Heart left ventricle (tissue), 16 donors: ENCODE results near the gene PTGES3L. TPM values are rescaled to one million over a fixed set of nuclear protein-coding genes. Genes with fewer than 3 reads are reported as not detected.

Source experiments
- ATAC-seq, 4 donors: fragments of 200-7000 bp; cut with Tn5 transposase; one replicate each; pipeline ENCODE4 v1.9.1; 2020 to 2022; ENCODE audit warnings: moderate library complexity in 4 of 4, mild to moderate bottlenecking in 3 of 4, moderate number of reproducible peaks in 1 of 4
- DNase-seq, 5 donors: peaks; one replicate each; pipeline ENCODE4 v3.0.0-alpha.2; 2020
- H3K27ac ChIP-seq, 12 donors: fragments of 200-600 bp; sonication (generic) in 4 of 12; one replicate each; pipeline versions ENCODE4 v1.5.0 to v1.8.0; 2016 to 2022; ENCODE audit warnings: mild to moderate bottlenecking in 2 of 12
- H3K27me3 ChIP-seq, 9 donors: fragments of 200-600 bp; sonication (generic) in 2 of 9; one replicate each; pipeline versions ENCODE4 v1.5.1 to v1.8.0; 2016 to 2022; ENCODE audit warnings: mild to moderate bottlenecking in 3 of 9
- H3K36me3 ChIP-seq, 9 donors: fragments of 200-600 bp; sonication (generic) in 2 of 9; one replicate each; pipeline versions ENCODE4 v1.5.0 to v1.8.0; 2018 to 2022; ENCODE audit warnings: mild to moderate bottlenecking in 2 of 9
- H3K4me1 ChIP-seq, 12 donors: fragments of 200-600 bp; sonication (generic) in 4 of 12; one replicate each; pipeline versions ENCODE4 v1.5.0 to v1.8.0; 2016 to 2022; ENCODE audit warnings: mild to moderate bottlenecking in 3 of 12
- H3K4me3 ChIP-seq, 12 donors: fragments of 200-600 bp; sonication (generic) in 4 of 12; one replicate each; pipeline versions ENCODE4 v1.5.0 to v1.8.0; 2017 to 2022; ENCODE audit warnings: mild to moderate bottlenecking in 9 of 12, moderate library complexity in 4 of 12
- H3K9me3 ChIP-seq, 12 donors: fragments of 200-600 bp; sonication (generic) in 4 of 12; one replicate each; pipeline versions ENCODE4 v1.5.0 to v1.8.0; 2016 to 2022; ENCODE audit warnings: mild to moderate bottlenecking in 1 of 12
- POLR2A ChIP-seq, 2 donors: fragments of 450-650 bp; IDR thresholded peaks; one replicate each; pipeline ENCODE4 v1.6.1; 2017; ENCODE audit warnings: antibody characterized with exemption in 2 of 2, mild to moderate bottlenecking in 2 of 2, moderate library complexity in 2 of 2
- WGBS, 4 donors: extraction: QIAGEN DNeasy Blood & Tissue Kit in 2 of 4; methylation state at CpG; one replicate each; pipeline versions ENCODE4 v1.1.5 to v1.1.7; 2013 to 2018; 5-methylcytosine and 5-hydroxymethylcytosine counted together
- intact Hi-C, 10 donors: fragments of 100-400 bp; cut with DNase I; formaldehyde crosslinking; loops; one replicate each; pipeline versions ENCODE4 v1.11.1 to v1.14.2; 2022
- polyA plus RNA-seq, 2 donors: library from polyadenylated mRNA; stranded (reverse); fragments of 200-250 nt; gene quantifications; one replicate each; pipeline ENCODE4 v1.2.3, GENCODE V29; 2013
- total RNA-seq, 9 donors: library from RNA; depleted of rRNA in 2 of 9; stranded (reverse); fragments of >200 nt in 2 of 9; fragmentation: NEBNext Ultra II Directional in 3 of 9; extraction: Animal tissue kit (Norgen Biotek cat#: 25700) in 3 of 9; gene quantifications; one replicate each; pipeline versions ENCODE4 v1.1.0 to v1.2.4, GENCODE V29; 2016 to 2023
- TF ChIP-seq, protein P1 (sequence below), 12 donors: fragments of 200-600 bp; sonication (generic) in 4 of 12; IDR thresholded peaks; one replicate each; pipeline versions ENCODE4 v1.5.0 to v1.8.0; 2018 to 2022; ENCODE audit warnings: antibody characterized with exemption in 12 of 12, mild to moderate bottlenecking in 5 of 12
- donor health status: ischemic (EF 13 %, LVEDD 7.1; RV severe dilation, severe dysfunction).
- donor health status: healthy with polysubstance abuse.
- donor health status: DM: no; HTN: yes; CAD: no.
- donor health status: DM: no; HTN: no; CAD: no.
- donor health status: ischemic (EF 25% LVEDD 6.9; RV normal size, moderate dysfunction).
- donor health status: ischemic (EF 25% LVEDD 5.7; RV mildly dilated, moderate dysfunction).
- donor health status: healthy.
- donor health status: DM: yes; HTN: yes; CAD: no.
- donor health status: ischemic (EF 35%, LVEDD 5.7; RV mildly dilated, moderate dysfunction).
- donor health status: nonischemic (EF 11% LVEDD 7.7; RV severe dilation, severe dysfunction).
- donor health status: DM: yes; HTN: yes; CAD: no.
- donor health status: PGD.
- donor health status: ischemic (EF 29% LVEDD 5.4; RV normal size, mild dysfunction).
- donor health status: nonischemic (EF 23%, LVEDD 6.1; RV moderate dilation, normal function).

The PTGES3L gene
- total and polyA plus RNA-seq, 11 donors = 24.6 to 58.0 (median 41.5) TPM

DNA sequence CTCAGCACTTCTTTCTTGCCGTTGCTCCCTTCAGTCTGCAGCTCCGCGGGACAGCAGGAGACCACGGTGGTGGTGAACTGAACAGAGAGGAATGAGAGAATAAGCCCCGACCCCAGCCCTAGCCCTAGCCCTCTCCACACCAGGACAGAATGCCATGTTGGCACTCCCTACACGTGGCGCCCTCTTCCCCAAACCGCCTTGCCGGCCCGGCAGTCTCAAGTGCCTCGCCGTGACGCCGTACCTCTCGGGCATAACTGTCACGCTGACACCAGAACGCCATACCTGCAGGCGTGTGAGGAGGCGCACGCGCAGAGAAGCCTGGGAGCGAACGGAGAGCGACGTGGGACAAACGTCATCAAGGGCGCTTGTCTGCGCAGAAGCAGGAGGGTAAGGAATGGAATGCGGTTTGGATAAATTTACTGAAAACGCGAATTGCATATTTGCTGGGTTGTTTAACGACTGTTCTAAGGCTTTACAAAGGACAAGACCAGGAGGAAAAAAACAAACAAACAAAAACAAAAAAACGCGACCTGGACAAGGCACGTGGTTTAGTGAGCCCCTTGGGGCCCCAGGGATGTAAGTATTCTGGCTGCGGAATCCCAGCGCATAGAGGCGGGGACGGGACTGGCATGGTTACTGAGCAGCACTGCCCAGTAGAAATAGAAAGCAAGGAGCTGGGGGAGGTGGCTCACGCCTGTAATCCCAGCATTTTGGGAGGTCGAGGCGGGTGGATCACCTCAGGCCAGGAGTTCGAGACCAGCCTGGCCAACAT is 15.5 kb downstream of the PTGES3L start, which contains the start of gene AARSD1:
TSS of gene AARSD1 (minus strand) at position 294 of the 772 bp plus-strand sequence. CDS start at position 280, 14 bp downstream.
- Histone ChIP-seq H3K4me1 (peaks cover 0 to 14% (median 6%) of the 10 kb centered on the region in 12 donors), H3K27ac (peak within 1 kb of the TSS in 11 of 12 donors; percentile 72 to 92 (median 87)), H3K4me3 (peak within 1 kb of the TSS; percentile 40 to 96 (median 77)), H3K27me3 (no peaks in the 10 kb centered on the region), H3K36me3 (peaks cover 0 to 36% (median 34%) of the 10 kb centered on the region in 9 donors), H3K9me3 (no peaks in the 10 kb centered on the region)
- TF ChIP-seq, protein P1, sequence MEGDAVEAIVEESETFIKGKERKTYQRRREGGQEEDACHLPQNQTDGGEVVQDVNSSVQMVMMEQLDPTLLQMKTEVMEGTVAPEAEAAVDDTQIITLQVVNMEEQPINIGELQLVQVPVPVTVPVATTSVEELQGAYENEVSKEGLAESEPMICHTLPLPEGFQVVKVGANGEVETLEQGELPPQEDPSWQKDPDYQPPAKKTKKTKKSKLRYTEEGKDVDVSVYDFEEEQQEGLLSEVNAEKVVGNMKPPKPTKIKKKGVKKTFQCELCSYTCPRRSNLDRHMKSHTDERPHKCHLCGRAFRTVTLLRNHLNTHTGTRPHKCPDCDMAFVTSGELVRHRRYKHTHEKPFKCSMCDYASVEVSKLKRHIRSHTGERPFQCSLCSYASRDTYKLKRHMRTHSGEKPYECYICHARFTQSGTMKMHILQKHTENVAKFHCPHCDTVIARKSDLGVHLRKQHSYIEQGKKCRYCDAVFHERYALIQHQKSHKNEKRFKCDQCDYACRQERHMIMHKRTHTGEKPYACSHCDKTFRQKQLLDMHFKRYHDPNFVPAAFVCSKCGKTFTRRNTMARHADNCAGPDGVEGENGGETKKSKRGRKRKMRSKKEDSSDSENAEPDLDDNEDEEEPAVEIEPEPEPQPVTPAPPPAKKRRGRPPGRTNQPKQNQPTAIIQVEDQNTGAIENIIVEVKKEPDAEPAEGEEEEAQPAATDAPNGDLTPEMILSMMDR (IDR thresholded peaks at IDR 0.05) = peak in 1 of 12 donors; percentile 13
- peak in 1 of 2 donors; percentile 70 for TF ChIP-seq POLR2A (IDR thresholded peaks at IDR 0.05)
- DNase-seq = peak; percentile 91 to 94 (median 93)
- peak; percentile 96 to 99 (median 97) for ATAC-seq
- 0 to 5% (median 1%) methylated on average over 32 to 43 of the region's 43 CpGs for WGBS, 4 donors
- intact Hi-C loops = loop anchor here in 1 of 10 donors (1.0 kb wide), 2 partner anchors 16 to 34 kb away; partner anchors contain the start of genes PTGES3L, RPL27 and RUNDC1

DNA sequence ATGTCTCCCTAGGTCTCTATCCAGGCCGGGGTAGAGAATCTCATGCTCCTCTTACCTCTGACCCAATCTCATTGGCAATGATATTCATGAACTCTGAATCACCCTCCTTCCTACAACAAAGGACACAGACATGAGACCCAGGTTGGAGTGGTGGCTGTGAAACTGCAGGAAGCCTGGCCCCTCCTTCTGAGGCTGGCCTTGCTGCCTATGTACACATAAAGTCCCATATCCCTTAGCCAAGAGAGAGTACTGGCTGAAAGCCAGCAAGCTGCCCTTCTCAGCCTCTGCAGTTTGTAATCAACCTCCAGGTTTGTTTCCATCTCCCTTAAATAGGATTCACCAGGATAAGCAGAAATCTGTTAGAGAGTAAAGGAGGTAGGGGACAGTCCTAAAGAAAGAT is 26.2 kb downstream of the PTGES3L start:
- H3K9me3 ChIP-seq = no peaks in the 10 kb centered on the region
- intact Hi-C loops = no loop called here
- H3K27ac ChIP-seq = no peak overlapping the region
- peaks cover 0 to 98% (median 93%) of the 10 kb centered on the region in 9 donors for H3K36me3 ChIP-seq
- no peak overlapping the region for H3K4me3 ChIP-seq
- H3K4me1 ChIP-seq = no peaks in the 10 kb centered on the region
- ATAC-seq (peak in 1 of 4 donors; percentile 66), DNase-seq (no peak)
- no peak for TF ChIP-seq POLR2A (IDR thresholded peaks at IDR 0.05)
- TF ChIP-seq, protein P1 (IDR thresholded peaks at IDR 0.05) = no peak
- WGBS, 4 donors = 92 to 100% (median 96%) methylated on average over 1 of the region's 1 CpG
- H3K27me3 ChIP-seq = no peaks in the 10 kb centered on the region

DNA sequence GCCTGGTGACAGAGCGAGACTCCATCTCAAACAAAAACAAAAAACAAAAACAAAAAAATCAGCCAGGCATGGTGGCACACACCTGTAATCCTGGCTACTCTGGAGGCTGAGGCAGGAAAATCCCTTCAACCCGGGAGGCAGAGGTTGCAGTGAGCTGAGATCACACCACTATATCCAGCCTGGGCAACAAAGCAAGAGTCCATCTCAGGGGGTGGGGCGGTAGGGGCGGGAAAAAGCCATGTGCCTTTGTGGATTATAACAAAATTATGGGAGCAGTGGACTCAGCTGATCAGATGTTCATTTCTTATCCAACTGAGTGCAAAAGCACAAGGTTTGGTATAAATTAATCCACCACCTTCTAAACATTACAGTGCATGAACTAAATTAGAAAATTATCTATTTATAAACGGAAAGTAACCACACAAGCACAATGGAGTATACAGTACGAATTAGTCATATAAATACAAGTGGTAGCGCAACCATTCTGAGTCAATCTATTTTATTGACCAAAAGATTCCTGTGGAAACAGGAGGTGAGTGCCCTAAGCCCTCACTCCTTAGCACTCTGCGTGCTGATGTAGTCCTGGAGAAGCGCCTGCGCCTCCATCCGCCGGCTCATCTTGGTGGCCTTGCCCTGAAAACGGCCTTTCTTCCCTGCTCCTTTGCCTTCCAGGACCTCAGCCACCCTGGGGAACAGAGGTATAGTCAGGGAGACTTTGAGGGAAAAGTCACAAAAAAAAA is 29.7 kb downstream of the PTGES3L start:
- Histone ChIP-seq H3K9me3 (no peaks in the 10 kb centered on the region), H3K27ac (no peak overlapping the region), H3K4me1 (peaks cover 0 to 8% (median 0%) of the 10 kb centered on the region in 12 donors), H3K36me3 (peaks cover 0 to 74% (median 72%) of the 10 kb centered on the region in 9 donors), H3K4me3 (no peak overlapping the region), H3K27me3 (no peaks in the 10 kb centered on the region)
- no peak for TF ChIP-seq POLR2A (IDR thresholded peaks at IDR 0.05)
- TF ChIP-seq, protein P1 (IDR thresholded peaks at IDR 0.05) = no peak
- ATAC-seq = no peak
- 90 to 93% (median 92%) methylated on average over 13 of the region's 13 CpGs for WGBS, 4 donors
- intact Hi-C loops = no loop called here
- no peak for DNase-seq

DNA sequence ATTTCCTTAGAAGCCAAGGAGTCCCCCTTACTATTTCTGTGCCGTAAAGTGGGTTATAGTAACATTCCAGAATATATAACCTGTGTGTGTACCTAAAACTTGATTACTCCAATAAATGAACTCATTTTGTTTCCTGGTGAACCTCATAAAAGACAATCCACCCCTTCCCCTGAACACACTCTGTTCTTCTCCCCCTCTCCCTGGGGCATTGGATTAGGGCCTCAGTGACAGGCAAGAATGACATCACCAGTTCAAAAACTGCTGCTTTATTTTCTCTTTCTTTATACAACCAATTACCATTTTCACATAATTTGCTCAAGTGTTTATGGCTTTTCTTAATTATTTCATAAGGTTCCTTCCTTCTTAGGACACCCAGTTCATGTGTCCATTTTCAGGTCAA is 33.1 kb downstream of the PTGES3L start:
- Histone ChIP-seq H3K27me3 (no peaks in the 10 kb centered on the region), H3K36me3 (peaks cover 0 to 40% (median 38%) of the 10 kb centered on the region in 9 donors), H3K9me3 (no peaks in the 10 kb centered on the region), H3K4me3 (no peak overlapping the region), H3K27ac (no peak overlapping the region), H3K4me1 (peaks cover 0 to 8% (median 0%) of the 10 kb centered on the region in 12 donors)
- ATAC-seq = no peak
- DNase-seq = no peak
- intact Hi-C loops = loop anchor here in 1 of 10 donors (10.0 kb wide), 1 partner anchor 222 kb away; no protein-coding TSS in a partner anchor
- 93 to 100% (median 95%) methylated on average over 1 of the region's 1 CpG for WGBS, 4 donors
- TF ChIP-seq, protein P1 (IDR thresholded peaks at IDR 0.05) = no peak
- TF ChIP-seq POLR2A (IDR thresholded peaks at IDR 0.05) = no peak
